GM21360 (cell line): ENCODE data around the gene KCNJ13.
A peak's percentile ranks its signal among the peaks of the same experiment; 100 is the strongest.

ENCODE experiments used
- ATAC-seq: cut with Tn5 transposase; IDR thresholded peaks from one replicate; pipeline ENCODE4 v1.9.1; 2021; ENCODE audit warnings: mild to moderate bottlenecking, moderate library complexity; ENCODE audit not compliant: unreplicated experiment

KCNJ13 gene

GRCh38 chr2:232776435-232776834 is at the start of gene KCNJ13:
Gene KCNJ13 (minus strand): TSS chr2:232776565. CDS start chr2:232771362, 5,203 bp downstream.
- no peak for ATAC-seq

- no peak for ATAC-seq
Observed at GRCh38 chr2:232817756-232818155, 41.4 kb upstream of the KCNJ13 start.

- no peak for ATAC-seq
Observed at GRCh38 chr2:232816657-232817056, 40.3 kb upstream of the KCNJ13 start.

- no peak for ATAC-seq
Observed at GRCh38 chr2:232815569-232815968, 39.2 kb upstream of the KCNJ13 start.

GRCh38 chr2:232810444-232810843 is 34.1 kb upstream of the KCNJ13 start:
- no peak for ATAC-seq

- ATAC-seq = no peak
Observed at GRCh38 chr2:232809349-232810124, 33.2 kb upstream of the KCNJ13 start.

GRCh38 chr2:232802091-232802490 is 25.7 kb upstream of the KCNJ13 start:
- ATAC-seq = no peak

- no peak for ATAC-seq
Observed at GRCh38 chr2:232800166-232800565, 23.8 kb upstream of the KCNJ13 start.

GRCh38 chr2:232798187-232798586 is 21.8 kb upstream of the KCNJ13 start:
- no peak for ATAC-seq

GRCh38 chr2:232795920-232796319 is 19.6 kb upstream of the KCNJ13 start:
- no peak for ATAC-seq

GRCh38 chr2:232794981-232795380 is 18.6 kb upstream of the KCNJ13 start:
- no peak for ATAC-seq

- ATAC-seq = no peak
Observed at GRCh38 chr2:232793271-232793670, 16.9 kb upstream of the KCNJ13 start.

GRCh38 chr2:232791518-232791917 is 15.2 kb upstream of the KCNJ13 start:
- no peak for ATAC-seq

- ATAC-seq = no peak
Observed at GRCh38 chr2:232789082-232789481, 12.7 kb upstream of the KCNJ13 start.

- no peak for ATAC-seq
Observed at GRCh38 chr2:232787806-232788205, 11.4 kb upstream of the KCNJ13 start.

GRCh38 chr2:232783278-232783677 is 6.9 kb upstream of the KCNJ13 start:
- no peak for ATAC-seq

GRCh38 chr2:232781765-232782164 is 5.4 kb upstream of the KCNJ13 start:
- no peak for ATAC-seq

- ATAC-seq = no peak
Observed at GRCh38 chr2:232779934-232780333, 3.6 kb upstream of the KCNJ13 start.

GRCh38 chr2:232779465-232779864 is 3.1 kb upstream of the KCNJ13 start:
- no peak for ATAC-seq

GRCh38 chr2:232777276-232777675 is 911 bp upstream of the KCNJ13 start:
- ATAC-seq = no peak

- ATAC-seq = no peak
Observed at GRCh38 chr2:232773815-232774214, 2.5 kb downstream of the KCNJ13 start.

- peak; percentile 73 for ATAC-seq
Observed at GRCh38 chr2:232772531-232772930, 3.8 kb downstream of the KCNJ13 start.

GRCh38 chr2:232771870-232772269 is 4.5 kb downstream of the KCNJ13 start:
- ATAC-seq = no peak
